Posterior vena cava (tissue), 2 donors: Measurements from ENCODE around the gene TMEM69. TPM values are rescaled to one million over a fixed set of nuclear protein-coding genes. Genes with fewer than 3 reads are reported as not detected.
"Not testable (repeated sequence)": the region's sequence is repeated elsewhere in the genome, so short reads cannot be mapped to it uniquely, and the experiment has no call there.

ENCODE experiments used
- DNase-seq: peaks from one replicate; pipeline ENCODE4 v3.0.0-alpha.2; 2020; ENCODE audit warnings: low spot score
- intact Hi-C, 2 donors: fragments of 100-400 bp; cut with DNase I; formaldehyde crosslinking; loops; one replicate each; pipeline versions ENCODE4 v1.14.1 to v1.14.2; 2022 to 2023
- total RNA-seq, 2 donors: library from RNA; stranded (reverse); fragmentation: NEBNext Ultra II Directional; extraction: Animal tissue kit (Norgen Biotek cat#: 25700); gene quantifications; one replicate each; pipeline ENCODE4 v1.2.1, GENCODE V29; 2021
- donor health status: DM: yes; HTN: yes; CAD: no.
- donor health status: DM: yes; HTN: yes; CAD: no.

Gene TMEM69
- total RNA-seq, 2 donors from 2014 or later: 10.5 to 12.6 TPM

- DNase-seq: no peak
- intact Hi-C loops: no loop called here
Observed at GRCh38 chr1:45723248-45723930, 35.4 kb downstream of the TMEM69 start.

GRCh38 chr1:45726007-45726406 is 38.0 kb downstream of the TMEM69 start:
- DNase-seq, intact Hi-C loops: not testable (repeated sequence)

- DNase-seq: no peak
- intact Hi-C loops: no loop called here
Observed at GRCh38 chr1:45730075-45730779, 42.2 kb downstream of the TMEM69 start.

- intact Hi-C loops: no loop called here
Observed at GRCh38 chr1:45730780-45731319, 42.9 kb downstream of the TMEM69 start.

GRCh38 chr1:45739137-45739536 is 51.2 kb downstream of the TMEM69 start:
- intact Hi-C loops: no loop called here
- DNase-seq: no peak

More at GRCh38 chr1:45730780-45731319, 42.9 kb downstream of the TMEM69 start:
- no peak for DNase-seq

- intact Hi-C loops, DNase-seq: not testable (repeated sequence)
Observed at GRCh38 chr1:45739641-45740156, 51.7 kb downstream of the TMEM69 start.

Other genes with a start within 250 kb of the TMEM69 start
- 1 to 10 TPM; 2.8 to 3.0 TPM for gene TESK2, start 197.0 kb upstream of the TMEM69 start, total RNA-seq
- 1 to 10 TPM; 2.5 to 2.9 TPM for gene CCDC163, start 188.1 kb upstream of the TMEM69 start, total RNA-seq
- 1 to 10 TPM; 2.8 to 3.9 TPM for gene MMACHC, start 187.9 kb upstream of the TMEM69 start, total RNA-seq
- 100 to 1,000 TPM; 255 to 329 TPM for gene PRDX1, start 166.3 kb upstream of the TMEM69 start, total RNA-seq
- 100 to 1,000 TPM in 1 of 2 donors, 10 to 100 TPM in 1; 97.2 to 119 TPM for gene AKR1A1, start 137.4 kb upstream of the TMEM69 start, total RNA-seq
- gene NASP, start 104.1 kb upstream of the TMEM69 start, total RNA-seq: 10 to 100 TPM; 36.7 to 45.5 TPM
- 1 to 10 TPM; 1.5 to 2.3 TPM for gene CCDC17, start 64.1 kb upstream of the TMEM69 start, total RNA-seq
- gene GPBP1L1, start 1.6 kb upstream of the TMEM69 start, total RNA-seq: 10 to 100 TPM; 75.9 to 83.4 TPM
- 10 to 100 TPM; 11.3 to 13.1 TPM for gene IPP, start 62.5 kb downstream of the TMEM69 start, total RNA-seq
- gene MAST2, start 115.4 kb downstream of the TMEM69 start, total RNA-seq: 10 to 100 TPM; 35.4 to 44.9 TPM